Gastroesophageal sphincter (tissue), 4 donors: ENCODE results near the gene SERPINE1. TPM values are rescaled to one million over a fixed set of nuclear protein-coding genes. Genes with fewer than 3 reads are reported as not detected.
A peak's percentile ranks its signal among the peaks of the same experiment; 100 is the strongest.

ENCODE experiments used
- ATAC-seq: fragments of 150-250 bp; one replicate; pipeline ENCODE4 v1.9.1; 2016; ENCODE audit warnings: mild to moderate bottlenecking, moderate library complexity
- H3K27ac ChIP-seq, 4 donors: fragments of 200-600 bp; sonication (generic) in 3 of 4; 1 replicate in 3 of 4; 2 replicates in 1 of 4; pipeline ENCODE4 v1.5.1; 2016 to 2019
- H3K27me3 ChIP-seq: fragments of 200-600 bp; sonication (generic); one replicate; pipeline ENCODE4 v1.5.1; 2019
- H3K36me3 ChIP-seq, 2 donors: fragments of 200-600 bp; sonication (generic); one replicate each; pipeline ENCODE4 v1.5.1; 2019; ENCODE audit warnings: control low read depth in 1 of 2
- H3K4me1 ChIP-seq, 3 donors: fragments of 200-600 bp; sonication (generic); 1 replicate in 2 of 3; 2 replicates in 1 of 3; pipeline ENCODE4 v1.5.1; 2016 to 2019; ENCODE audit warnings: control low read depth in 2 of 3
- H3K4me3 ChIP-seq, 2 donors: fragments of 200-600 bp; sonication (generic); one replicate each; pipeline ENCODE4 v1.5.1; 2019; ENCODE audit warnings: mild to moderate bottlenecking in 1 of 2, moderate library complexity in 1 of 2
- H3K9me3 ChIP-seq, 3 donors: fragments of 200-600 bp; sonication (generic); one replicate each; pipeline ENCODE4 v1.5.1; 2017 to 2019; ENCODE audit warnings: control low read depth in 2 of 3
- EP300 ChIP-seq: sonication (generic); formaldehyde crosslinking; IDR thresholded peaks from one replicate; pipeline ENCODE4 v1.6.1; 2017; ENCODE audit warnings: antibody characterized with exemption, mild to moderate bottlenecking
- POLR2A ChIP-seq, 2 donors: fragments of 450-650 bp; IDR thresholded peaks; one replicate each; pipeline ENCODE4 v1.6.1; 2017; ENCODE audit warnings: antibody characterized with exemption in 2 of 2, mild to moderate bottlenecking in 2 of 2, moderate library complexity in 1 of 2
- POLR2AphosphoS5 ChIP-seq: sonication (generic); formaldehyde crosslinking; IDR thresholded peaks from one replicate; pipeline ENCODE4 v1.6.1; 2017; ENCODE audit warnings: antibody characterized with exemption
- WGBS, 2 donors: methylation state at CpG; one replicate each; pipeline ENCODE4 v1.1.5; 2018; ENCODE audit warnings: low coverage in 1 of 2; 5-methylcytosine and 5-hydroxymethylcytosine counted together
- total RNA-seq, 4 donors: library from RNA; depleted of rRNA; stranded (reverse); fragments of >200 nt; gene quantifications; one replicate each; pipeline ENCODE4 v1.1.0, GENCODE V29; 2016
- TF ChIP-seq, protein P1 (sequence below), 4 experiments: fragments of 200-600 bp in 2 of 4; fragments of 450-650 bp in 2 of 4; sonication (generic) in 1 of 4; IDR thresholded peaks; one replicate each; pipeline ENCODE4 v1.5.1; 2017 to 2019; ENCODE audit warnings: antibody characterized with exemption in 4 of 4, mild to moderate bottlenecking in 2 of 4, moderate library complexity in 2 of 4

The SERPINE1 gene
- total RNA-seq, 4 donors from 2014 or later = 5.4 to 75.3 (median 19.6) TPM

GRCh38 chr7:101155303-101155702, 28.4 kb downstream of the SERPINE1 start:
- Histone ChIP-seq H3K27ac (peak overlapping the region in 1 of 4 donors; percentile 75), H3K4me1 (peaks cover 2 to 22% (median 8%) of the 10 kb centered on the region in 3 donors), H3K9me3 (no peaks in the 10 kb centered on the region), H3K27me3 (peaks cover 18% of the 10 kb centered on the region), H3K36me3 (peaks cover 0 to 40% of the 10 kb centered on the region in 2 donors), H3K4me3 (peak overlapping the region; percentile 80 to 81)
- WGBS, 2 donors = 58% methylated on average over 3 of the region's 4 CpGs; no CpG with 5 or more reads in 1 of the 2 donors
- no peak for TF ChIP-seq EP300
- no peak for ATAC-seq

GRCh38 chr7:101156277-101156676, 29.4 kb downstream of the SERPINE1 start:
- H3K36me3 ChIP-seq = peaks cover 0 to 49% of the 10 kb centered on the region in 2 donors
- H3K4me1 ChIP-seq = peaks cover 2 to 22% (median 8%) of the 10 kb centered on the region in 3 donors
- H3K4me3 ChIP-seq = no peak overlapping the region
- WGBS, 2 donors = 73 to 86% methylated on average over 6 of the region's 6 CpGs
- TF ChIP-seq, protein P1, sequence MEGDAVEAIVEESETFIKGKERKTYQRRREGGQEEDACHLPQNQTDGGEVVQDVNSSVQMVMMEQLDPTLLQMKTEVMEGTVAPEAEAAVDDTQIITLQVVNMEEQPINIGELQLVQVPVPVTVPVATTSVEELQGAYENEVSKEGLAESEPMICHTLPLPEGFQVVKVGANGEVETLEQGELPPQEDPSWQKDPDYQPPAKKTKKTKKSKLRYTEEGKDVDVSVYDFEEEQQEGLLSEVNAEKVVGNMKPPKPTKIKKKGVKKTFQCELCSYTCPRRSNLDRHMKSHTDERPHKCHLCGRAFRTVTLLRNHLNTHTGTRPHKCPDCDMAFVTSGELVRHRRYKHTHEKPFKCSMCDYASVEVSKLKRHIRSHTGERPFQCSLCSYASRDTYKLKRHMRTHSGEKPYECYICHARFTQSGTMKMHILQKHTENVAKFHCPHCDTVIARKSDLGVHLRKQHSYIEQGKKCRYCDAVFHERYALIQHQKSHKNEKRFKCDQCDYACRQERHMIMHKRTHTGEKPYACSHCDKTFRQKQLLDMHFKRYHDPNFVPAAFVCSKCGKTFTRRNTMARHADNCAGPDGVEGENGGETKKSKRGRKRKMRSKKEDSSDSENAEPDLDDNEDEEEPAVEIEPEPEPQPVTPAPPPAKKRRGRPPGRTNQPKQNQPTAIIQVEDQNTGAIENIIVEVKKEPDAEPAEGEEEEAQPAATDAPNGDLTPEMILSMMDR (IDR thresholded peaks at IDR 0.05) = no peak
- no peak for TF ChIP-seq POLR2A (IDR thresholded peaks at IDR 0.05)
- no peak for TF ChIP-seq EP300
- no peak for TF ChIP-seq POLR2AphosphoS5
- peaks cover 28% of the 10 kb centered on the region for H3K27me3 ChIP-seq
- ATAC-seq = no peak
- H3K27ac ChIP-seq = no peak overlapping the region
- no peaks in the 10 kb centered on the region for H3K9me3 ChIP-seq

DNA sequence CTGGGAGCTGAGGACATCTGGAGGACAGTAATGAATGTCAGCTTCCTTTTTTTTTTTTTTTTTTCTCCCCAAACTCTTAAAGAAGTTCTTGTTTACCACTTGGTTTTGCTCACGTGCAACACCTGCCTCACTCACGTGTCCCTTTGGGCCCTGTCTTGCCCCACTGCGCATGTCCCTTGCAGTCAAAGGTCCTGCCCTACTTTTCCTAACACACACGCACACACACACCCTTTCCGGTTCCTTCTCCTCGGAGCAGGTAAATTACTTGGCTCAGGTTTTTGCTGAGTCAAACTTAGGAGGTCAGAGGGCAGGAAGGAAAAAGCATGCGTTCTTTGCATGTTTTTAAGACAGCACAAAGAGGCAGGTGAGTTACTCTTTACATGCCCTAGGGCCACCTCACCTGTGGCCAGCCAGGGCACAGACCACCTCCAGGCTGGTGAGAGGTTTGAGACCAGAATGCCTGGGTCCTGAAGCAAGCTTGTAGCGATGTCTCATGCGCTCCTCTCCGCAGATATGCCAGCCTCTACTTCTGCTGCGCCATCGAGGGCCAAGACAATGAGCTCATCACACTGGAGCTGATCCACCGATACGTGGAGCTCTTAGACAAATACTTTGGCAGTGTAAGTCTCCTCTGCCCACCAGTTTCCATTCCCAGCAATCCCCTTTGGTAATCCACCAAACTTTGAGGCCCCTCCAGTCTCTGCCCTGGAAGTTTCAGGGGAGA, 30.1 kb downstream of the SERPINE1 start:
- TF ChIP-seq, protein P1 (IDR thresholded peaks at IDR 0.05) = no peak
- TF ChIP-seq POLR2A (IDR thresholded peaks at IDR 0.05) (no peak), EP300 (no peak), POLR2AphosphoS5 (no peak)
- no peak overlapping the region for H3K4me3 ChIP-seq
- H3K27ac ChIP-seq = no peak overlapping the region
- peaks cover 2 to 22% (median 8%) of the 10 kb centered on the region in 3 donors for H3K4me1 ChIP-seq
- no peaks in the 10 kb centered on the region for H3K9me3 ChIP-seq
- peaks cover 35% of the 10 kb centered on the region for H3K27me3 ChIP-seq
- 86 to 88% methylated on average over 4 to 13 of the region's 14 CpGs for WGBS, 2 donors
- H3K36me3 ChIP-seq = peaks cover 0 to 54% of the 10 kb centered on the region in 2 donors
- ATAC-seq = no peak

- peaks cover 2 to 38% (median 28%) of the 10 kb centered on the region in 3 donors for H3K4me1 ChIP-seq
- WGBS, 2 donors = 71 to 73% methylated on average over 12 to 14 of the region's 31 CpGs
- TF ChIP-seq, protein P1 (IDR thresholded peaks at IDR 0.05) = no peak
- no peak for TF ChIP-seq POLR2A (IDR thresholded peaks at IDR 0.05)
- TF ChIP-seq EP300 = no peak
- TF ChIP-seq POLR2AphosphoS5 = no peak
- H3K27me3 ChIP-seq = peaks cover 65% of the 10 kb centered on the region
- H3K36me3 ChIP-seq = peaks cover 0 to 54% of the 10 kb centered on the region in 2 donors
- no peaks in the 10 kb centered on the region for H3K9me3 ChIP-seq
- no peak for ATAC-seq
- no peak overlapping the region for H3K27ac ChIP-seq
- no peak overlapping the region for H3K4me3 ChIP-seq
Measured at GRCh38 chr7:101159696-101160674, 33.1 kb downstream of the SERPINE1 start.

DNA sequence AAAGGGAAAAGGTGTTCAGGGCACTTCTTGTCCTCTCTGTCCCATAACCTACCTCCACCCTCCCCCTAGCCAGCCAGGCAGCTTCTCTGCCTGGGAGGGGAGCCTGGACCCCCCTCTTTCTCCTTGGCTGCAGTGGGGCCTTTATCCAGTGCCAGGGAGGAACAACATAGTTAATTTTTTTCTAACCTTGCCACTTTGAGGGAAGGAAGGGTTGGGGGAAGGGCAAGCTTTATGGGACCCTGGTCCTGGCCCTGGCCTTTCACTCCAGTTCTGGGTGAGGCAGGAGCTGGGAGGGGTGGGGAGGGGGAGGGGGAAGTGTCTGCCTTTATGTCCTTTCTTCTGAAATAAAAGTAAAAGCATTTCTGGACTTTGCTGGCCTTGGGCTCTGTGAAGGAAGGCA, 34.0 kb downstream of the SERPINE1 start:
- no peaks in the 10 kb centered on the region for H3K9me3 ChIP-seq
- peaks cover 0 to 54% of the 10 kb centered on the region in 2 donors for H3K36me3 ChIP-seq
- H3K4me3 ChIP-seq = no peak overlapping the region
- H3K27ac ChIP-seq = no peak overlapping the region
- H3K4me1 ChIP-seq = peaks cover 0 to 38% (median 25%) of the 10 kb centered on the region in 3 donors
- TF ChIP-seq, protein P1 (IDR thresholded peaks at IDR 0.05) = no peak
- TF ChIP-seq EP300 (no peak), POLR2AphosphoS5 (no peak), POLR2A (IDR thresholded peaks at IDR 0.05) (no peak)
- peaks cover 74% of the 10 kb centered on the region for H3K27me3 ChIP-seq
- no peak for ATAC-seq
